IMR-90 (cell line): ENCODE measurements around the gene TMEM52B. TPM values are rescaled to one million over a fixed set of nuclear protein-coding genes. Genes with fewer than 3 reads are reported as not detected.

Experiments used
- ATAC-seq: fragments of 200-7000 bp; cut with Tn5 transposase; 2 replicates; pipeline ENCODE4 v1.9.1; 2020; ENCODE audit warnings: low read depth, mild to moderate bottlenecking, moderate library complexity
- BruUV-seq: library from RNA; stranded (reverse); fragments of 400-500 nt; replicated peaks from 2 replicates; lab custom pipeline; 2021; lab: Mats Ljungman, UMichigan
- CTCF ChIA-PET: fragments of 300-600 bp; formaldehyde crosslinking; extraction: SDS; loops from one replicate; lab custom pipeline; 2021; ENCODE audit warnings: antibody characterized with exemption; lab: Yijun Ruan, JAX
- POLR2A ChIA-PET: fragments of 300-600 bp; sonication (Branson Sonifier 250); formaldehyde crosslinking; loops from one replicate; lab custom pipeline; 2022; ENCODE audit warnings: antibody characterized with exemption; ENCODE audit not compliant: unreplicated experiment; lab: Charles Lee
- DNase-seq: peaks from one replicate; pipeline ENCODE4 v3.0.0; 2013
- H2AFZ ChIP-seq: replicated peaks from 2 replicates; pipeline ENCODE3; 2013; ENCODE audit warnings: low read length, mild to moderate bottlenecking; ENCODE audit not compliant: poor library complexity
- H2AK5ac ChIP-seq: 2 replicates; pipeline ENCODE4 v1.6.1; 2013; ENCODE audit warnings: low read depth, low read length, inconsistent platforms
- H2AK9ac ChIP-seq: replicated peaks from 2 replicates; pipeline ENCODE3; 2013; ENCODE audit warnings: mild to moderate bottlenecking, low read depth, low read length, moderate library complexity; ENCODE audit not compliant: poor library complexity
- H2BK120ac ChIP-seq: 2 replicates; pipeline ENCODE4 v1.6.1; 2013; ENCODE audit warnings: low read depth, low read length, inconsistent platforms
- H2BK15ac ChIP-seq: 3 replicates; pipeline ENCODE4 v1.6.1; 2013; ENCODE audit warnings: low read depth, low read length, inconsistent platforms
- H2BK20ac ChIP-seq: 2 replicates; pipeline ENCODE4 v1.6.1; 2013; ENCODE audit warnings: low read depth, mild to moderate bottlenecking, inconsistent platforms, low read length, moderate library complexity
- H2BK5ac ChIP-seq: 2 replicates; pipeline ENCODE4 v1.6.1; 2013; ENCODE audit warnings: mild to moderate bottlenecking, low read depth, low read length, inconsistent platforms; ENCODE audit not compliant: poor library complexity, severe bottlenecking
- H3K14ac ChIP-seq: replicated peaks from 2 replicates; pipeline ENCODE4 v1.6.1; 2013; ENCODE audit warnings: low read depth, low read length, inconsistent platforms
- H3K18ac ChIP-seq: 2 replicates; pipeline ENCODE4 v1.6.1; 2013; ENCODE audit warnings: low read depth, low read length, control low read depth
- H3K23ac ChIP-seq: 2 replicates; pipeline ENCODE4 v1.6.1; 2013; ENCODE audit warnings: low read depth, low read length, inconsistent platforms
- H3K27ac ChIP-seq: 2 replicates; pipeline ENCODE4 v1.5.1; 2013; ENCODE audit warnings: mild to moderate bottlenecking, control low read depth, low read length; ENCODE audit not compliant: insufficient read depth
- H3K27me3 ChIP-seq: 2 replicates; pipeline ENCODE4 v1.6.1; 2013; ENCODE audit warnings: low read length; ENCODE audit not compliant: control insufficient read depth, insufficient read depth
- H3K36me3 ChIP-seq: 2 replicates; pipeline ENCODE4 v1.6.1; 2013; ENCODE audit warnings: low read length, mixed read lengths; ENCODE audit not compliant: control insufficient read depth, insufficient read depth
- H3K4ac ChIP-seq: 2 replicates; pipeline ENCODE4 v1.6.1; 2013; ENCODE audit warnings: low read depth, low read length, inconsistent platforms
- H3K4me1 ChIP-seq: 2 replicates; pipeline ENCODE4 v1.6.1; 2013; ENCODE audit warnings: low read length, mixed read lengths; ENCODE audit not compliant: control insufficient read depth, insufficient read depth
- H3K4me2 ChIP-seq: 2 replicates; pipeline ENCODE4 v1.6.1; 2013; ENCODE audit warnings: low read depth, mild to moderate bottlenecking, control low read depth, low read length, moderate library complexity
- H3K4me3 ChIP-seq: 2 replicates; pipeline ENCODE4 v1.5.1; 2013; ENCODE audit warnings: low read depth, mild to moderate bottlenecking, control low read depth, low read length, moderate library complexity; ENCODE audit not compliant: insufficient read depth
- H3K56ac ChIP-seq: 2 replicates; pipeline ENCODE4 v1.6.1; 2013; ENCODE audit warnings: low read length, inconsistent platforms; ENCODE audit not compliant: insufficient read depth; ENCODE audit errors: extremely low read depth
- H3K79me1 ChIP-seq, 2 experiments: 2 replicates each; pipeline ENCODE4 v1.6.1; 2013; ENCODE audit warnings: low read length in 2 of 2, inconsistent platforms in 1 of 2, low read depth in 1 of 2
- H3K9ac ChIP-seq: 2 replicates; pipeline ENCODE4 v1.6.1; 2013; ENCODE audit warnings: low read depth, low read length, control low read depth
- H3K9me1 ChIP-seq: 2 replicates; pipeline ENCODE4 v1.6.1; 2013; ENCODE audit warnings: low read length, inconsistent platforms; ENCODE audit not compliant: insufficient read depth
- H3K9me3 ChIP-seq: 2 replicates; pipeline ENCODE4 v1.6.1; 2013; ENCODE audit warnings: low read length; ENCODE audit not compliant: control insufficient read depth, insufficient read depth
- H4K20me1 ChIP-seq: 2 replicates; pipeline ENCODE4 v1.6.1; 2013; ENCODE audit warnings: low read length, inconsistent platforms; ENCODE audit not compliant: insufficient read depth
- H4K5ac ChIP-seq: 2 replicates; pipeline ENCODE4 v1.6.1; 2013; ENCODE audit warnings: mild to moderate bottlenecking, low read depth, low read length, control low read depth
- H4K8ac ChIP-seq, 2 experiments: 2 replicates each; pipeline ENCODE4 v1.6.1; 2013; ENCODE audit warnings: low read depth in 2 of 2, low read length in 2 of 2, control low read depth in 1 of 2, inconsistent platforms in 1 of 2
- H4K91ac ChIP-seq: 2 replicates; pipeline ENCODE4 v1.6.1; 2013; ENCODE audit warnings: low read depth, low read length, inconsistent platforms; ENCODE audit not compliant: insufficient read depth
- CEBPB ChIP-seq: IDR thresholded peaks from 2 replicates; pipeline ENCODE4 v1.6.1; 2012; ENCODE audit warnings: low read depth, low read length, improper control_type of control experiment
- WGBS, 2 experiments: methylation state at CpG; one replicate each; pipeline versions ENCODE4 v1.1.5 to v1.1.7; 2013; ENCODE audit warnings: missing lambda C conversion rate in 2 of 2; ENCODE audit not compliant: insufficient read length in 1 of 2; ENCODE audit errors: extremely low coverage in 2 of 2; 5-methylcytosine and 5-hydroxymethylcytosine counted together
- dilution Hi-C: fragments of 300-500 bp; cut with HindIII; formaldehyde crosslinking; loops from one replicate; pipeline ENCODE4 v1.14.3; 2018; ENCODE audit warnings: low sequenced_read_pairs; ENCODE audit not compliant: unreplicated experiment
- in situ Hi-C: fragments of 300-500 bp; cut with MboI; formaldehyde crosslinking; loops from 3 replicates; pipeline ENCODE4 v1.14.3; 2019; ENCODE audit warnings: low sequenced_read_pairs, inconsistent platforms, mixed read lengths
- intact Hi-C: fragments of 100-400 bp; cut with micrococcal nuclease; formaldehyde crosslinking; loops from 2 replicates; pipeline ENCODE4 v1.10.0; 2022
- polyA plus RNA-seq, 3 experiments: library from polyadenylated mRNA; depleted of rRNA; stranded (reverse); fragments of >200 nt; gene quantifications; 2 replicates each; pipeline ENCODE4 v1.2.3, GENCODE V29; 2012; ENCODE audit warnings: low replicate concordance in 1 of 3
- total RNA-seq: library from RNA; depleted of rRNA; stranded (reverse); fragments of >200 nt; gene quantifications from 2 replicates; pipeline ENCODE4 v1.2.3, GENCODE V29; 2012
- TF ChIP-seq, protein P1 (sequence below): conservative IDR thresholded peaks from 2 replicates; pipeline ENCODE4 v1.5.1; 2012; ENCODE audit warnings: mild to moderate bottlenecking, low read depth, low read length, improper control_type of control experiment

The TMEM52B gene
- total and polyA plus RNA-seq, 2 of the 4 experiments (the other 2 are of a cell fraction), result 2.0 to 3.6 TPM

DNA sequence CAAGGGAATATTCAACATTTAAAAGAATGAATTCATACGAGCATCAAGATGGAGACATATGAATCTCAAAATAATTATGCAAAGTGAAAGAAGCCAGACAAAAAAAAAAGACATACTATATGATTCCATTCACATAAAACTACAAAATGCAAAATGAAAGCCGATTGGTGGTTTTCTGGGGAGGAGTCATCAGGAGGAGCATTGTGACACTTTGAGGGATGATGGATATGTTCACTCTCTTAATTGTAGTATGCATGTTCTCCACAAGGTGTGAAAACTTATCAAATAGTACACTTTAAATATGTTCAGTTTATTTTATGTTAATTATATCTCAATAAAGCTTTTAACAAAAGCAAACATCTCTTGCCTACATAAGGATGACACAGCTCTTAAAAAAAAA, 20.4 kb upstream of the TMEM52B start:
- no peak for TF ChIP-seq CEBPB
- TF ChIP-seq, protein P1, sequence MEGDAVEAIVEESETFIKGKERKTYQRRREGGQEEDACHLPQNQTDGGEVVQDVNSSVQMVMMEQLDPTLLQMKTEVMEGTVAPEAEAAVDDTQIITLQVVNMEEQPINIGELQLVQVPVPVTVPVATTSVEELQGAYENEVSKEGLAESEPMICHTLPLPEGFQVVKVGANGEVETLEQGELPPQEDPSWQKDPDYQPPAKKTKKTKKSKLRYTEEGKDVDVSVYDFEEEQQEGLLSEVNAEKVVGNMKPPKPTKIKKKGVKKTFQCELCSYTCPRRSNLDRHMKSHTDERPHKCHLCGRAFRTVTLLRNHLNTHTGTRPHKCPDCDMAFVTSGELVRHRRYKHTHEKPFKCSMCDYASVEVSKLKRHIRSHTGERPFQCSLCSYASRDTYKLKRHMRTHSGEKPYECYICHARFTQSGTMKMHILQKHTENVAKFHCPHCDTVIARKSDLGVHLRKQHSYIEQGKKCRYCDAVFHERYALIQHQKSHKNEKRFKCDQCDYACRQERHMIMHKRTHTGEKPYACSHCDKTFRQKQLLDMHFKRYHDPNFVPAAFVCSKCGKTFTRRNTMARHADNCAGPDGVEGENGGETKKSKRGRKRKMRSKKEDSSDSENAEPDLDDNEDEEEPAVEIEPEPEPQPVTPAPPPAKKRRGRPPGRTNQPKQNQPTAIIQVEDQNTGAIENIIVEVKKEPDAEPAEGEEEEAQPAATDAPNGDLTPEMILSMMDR, result no peak
- Histone ChIP-seq H2BK5ac (no peak overlapping the region), H2BK20ac (no peak overlapping the region), H3K36me3 (no peaks in the 10 kb centered on the region), H2AK5ac (no peak overlapping the region), H3K9ac (no peak overlapping the region), H4K91ac (no peak overlapping the region), H3K9me3 (no peaks in the 10 kb centered on the region), H3K9me1 (no peaks in the 10 kb centered on the region), H2AFZ (no peak overlapping the region), H3K4ac (no peak overlapping the region), H3K4me1 (peaks cover 7% of the 10 kb centered on the region; the same call in 1 of the 2 replicates), H3K27me3 (no peaks in the 10 kb centered on the region), H3K18ac (no peak overlapping the region), H2BK15ac (no peak overlapping the region), H4K8ac (no peak overlapping the region), H2AK9ac (no peak overlapping the region), H3K27ac (no peak overlapping the region), H3K4me3 (no peak overlapping the region), H3K79me1 (no peaks in the 10 kb centered on the region), H4K5ac (no peak overlapping the region), H3K56ac (no peak overlapping the region), H4K20me1 (no peaks in the 10 kb centered on the region), H2BK120ac (no peak overlapping the region), H3K4me2 (no peak overlapping the region), H3K23ac (no peak overlapping the region), H3K14ac (no peak overlapping the region)
- ChIA-PET CTCF (no interaction called here), POLR2A (interaction anchor here (0.6 kb wide), 1 partner anchor 11 kb away, joined by 4 read pairs; no protein-coding TSS in a partner anchor)
- dilution Hi-C loops (no loop called here), in situ Hi-C loops (no loop called here), intact Hi-C loops (no loop called here)
- DNase-seq (no peak), ATAC-seq (no peak)
- WGBS, 2 experiments, result no CpG with 5 or more reads among the region's 2 CpGs
- BruUV-seq, result no TSS peak
